Kidney epithelial cell (primary cell): ENCODE data around the gene POFUT1. TPM values are rescaled to one million over a fixed set of nuclear protein-coding genes. Genes with fewer than 3 reads are reported as not detected.

Source experiments
- DNase-seq: peaks from one replicate; pipeline ENCODE4 v3.0.0-alpha.2; 2010; ENCODE audit warnings: low read depth
- H3K27me3 ChIP-seq: 2 replicates; pipeline ENCODE4 v1.6.0; 2011; ENCODE audit warnings: low read length; ENCODE audit not compliant: control insufficient read depth, insufficient read depth
- H3K36me3 ChIP-seq: 2 replicates; pipeline ENCODE4 v1.5.1; 2011; ENCODE audit warnings: low read length; ENCODE audit not compliant: control insufficient read depth, insufficient read depth
- H3K4me3 ChIP-seq: 2 replicates; pipeline ENCODE4 v1.5.1; 2011; ENCODE audit warnings: low read depth, mild to moderate bottlenecking, control low read depth, low read length
- CTCF ChIP-seq: IDR thresholded peaks from 2 replicates; pipeline ENCODE4 v1.5.1; 2011; ENCODE audit warnings: mild to moderate bottlenecking, moderate library complexity, low read length, control low read depth, inconsistent platforms; ENCODE audit not compliant: insufficient read depth, poor library complexity, severe bottlenecking
- total RNA-seq: library from RNA; depleted of rRNA; stranded (reverse); fragments of >200 nt; gene quantifications from 2 replicates; pipeline ENCODE4 v1.2.3, GENCODE V29; 2015

The POFUT1 gene
- total RNA-seq, 1 donor from 2014 or later: 44.3 TPM

GRCh38 chr20:32277361-32278198 lies 69.9 kb downstream of the POFUT1 start, which contains the start of gene KIF3B:
TSS of gene KIF3B (plus strand) at chr20:32277651. CDS start at chr20:32309778, 32,127 bp downstream.
- no peaks in the 10 kb centered on the region for H3K36me3 ChIP-seq
- TF ChIP-seq CTCF: no peak
- no peaks in the 10 kb centered on the region for H3K27me3 ChIP-seq
- H3K4me3 ChIP-seq: peak within 1 kb of the TSS; percentile 95
- DNase-seq: peak; percentile 55

- no peak for DNase-seq
- peak overlapping the region; percentile 95 for H3K4me3 ChIP-seq
- H3K27me3 ChIP-seq: no peaks in the 10 kb centered on the region
- no peak for TF ChIP-seq CTCF
- no peaks in the 10 kb centered on the region for H3K36me3 ChIP-seq
These were observed 70.5 kb downstream of the POFUT1 start for GRCh38 chr20:32278199-32278643.

- H3K27me3 ChIP-seq: no peaks in the 10 kb centered on the region
- H3K36me3 ChIP-seq: no peaks in the 10 kb centered on the region
- no peak overlapping the region for H3K4me3 ChIP-seq
- TF ChIP-seq CTCF: no peak
- DNase-seq: no peak
These were observed 74.0 kb downstream of the POFUT1 start for GRCh38 chr20:32281711-32282110.

- no peak for DNase-seq
- Histone ChIP-seq H3K27me3 (no peaks in the 10 kb centered on the region), H3K36me3 (no peaks in the 10 kb centered on the region), H3K4me3 (no peak overlapping the region)
- no peak for TF ChIP-seq CTCF
These were observed 74.8 kb downstream of the POFUT1 start for GRCh38 chr20:32282461-32282860.

- no peaks in the 10 kb centered on the region for H3K27me3 ChIP-seq
- no peak overlapping the region for H3K4me3 ChIP-seq
- DNase-seq: no peak
- no peak for TF ChIP-seq CTCF
- no peaks in the 10 kb centered on the region for H3K36me3 ChIP-seq
These were observed 77.5 kb downstream of the POFUT1 start for GRCh38 chr20:32285082-32285620.
